Lower leg skin (tissue), 3 donors: ENCODE measurements around the gene ARHGAP9.

ENCODE experiments used
- CTCF ChIP-seq, 3 donors: fragments of 450-650 bp; IDR thresholded peaks; one replicate each; pipeline ENCODE4 v1.5.1; 2016; ENCODE audit warnings: antibody characterized with exemption in 3 of 3, mild to moderate bottlenecking in 3 of 3, moderate library complexity in 2 of 3
- POLR2A ChIP-seq, 2 donors: fragments of 450-650 bp; IDR thresholded peaks; one replicate each; pipeline ENCODE4 v1.6.1; 2016 to 2017; ENCODE audit warnings: antibody characterized with exemption in 2 of 2, mild to moderate bottlenecking in 1 of 2, moderate library complexity in 1 of 2

- TF ChIP-seq CTCF (IDR thresholded peaks at IDR 0.05) = no peak
- no peak for TF ChIP-seq POLR2A (IDR thresholded peaks at IDR 0.05)
Observed at GRCh38 chr12:57435293-57435692, 44.4 kb downstream of the ARHGAP9 start.
